ENCODE measurements around the gene PLCB2.

The PLCB2 gene

DNA sequence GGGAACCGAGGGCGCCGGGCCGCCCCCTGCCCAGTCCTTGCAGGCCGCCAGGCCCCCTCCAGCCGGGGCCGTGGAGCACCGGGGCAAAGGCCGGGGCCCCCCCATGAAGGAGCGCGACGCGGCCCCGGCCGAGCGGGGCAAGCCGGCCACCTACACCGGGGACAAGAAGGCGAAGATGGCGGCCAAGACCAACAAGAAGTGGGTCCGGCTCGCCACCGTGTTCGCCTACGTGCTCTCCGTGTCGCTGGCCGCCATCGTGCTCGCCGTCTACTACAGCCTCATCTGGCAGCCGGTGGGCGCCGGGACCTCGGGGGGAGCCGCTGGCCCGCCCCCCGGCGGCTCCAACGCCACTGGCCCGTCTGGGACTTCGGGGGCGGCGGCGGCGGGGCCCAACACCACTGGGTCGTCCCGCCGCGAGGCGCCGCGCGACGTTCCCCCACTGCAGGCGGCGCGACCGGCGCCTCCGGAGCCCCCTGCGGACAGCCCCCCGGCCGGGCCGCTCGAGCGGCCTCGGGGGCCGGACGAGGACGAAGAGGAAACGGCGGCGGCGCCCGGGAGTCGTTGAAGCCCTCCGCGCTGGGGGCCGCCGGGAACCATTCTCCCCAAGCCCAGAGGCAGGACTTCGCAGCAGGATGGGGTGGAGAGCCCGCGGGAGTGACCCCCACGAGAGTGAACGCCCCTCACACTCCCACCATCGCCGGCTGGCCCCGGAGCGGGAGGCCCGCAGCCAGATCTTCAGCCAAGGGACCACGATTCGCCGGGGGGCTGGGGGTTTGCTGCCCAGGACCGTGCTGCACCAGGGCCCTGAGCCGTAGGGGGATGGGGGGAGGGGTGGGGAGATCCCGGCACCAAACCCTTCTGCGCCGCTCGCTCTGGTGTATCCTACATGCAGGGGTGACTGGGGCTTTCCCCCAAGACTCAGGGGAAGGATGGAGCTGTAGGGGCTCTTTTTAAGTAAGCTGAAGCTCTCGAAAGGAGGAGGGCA, 16.5 kb upstream of the PLCB2 start:
- DNase-seq: no peak

GRCh38 chr15:40323239-40323952, 15.7 kb upstream of the PLCB2 start, which contains the start of gene INAFM2:
Gene INAFM2 (plus strand): TSS chr15:40323692. CDS start chr15:40324056, 364 bp downstream.
- DNase-seq: peak; percentile 88

GRCh38 chr15:40322531-40323238, 14.9 kb upstream of the PLCB2 start:
- no peak for DNase-seq

DNA sequence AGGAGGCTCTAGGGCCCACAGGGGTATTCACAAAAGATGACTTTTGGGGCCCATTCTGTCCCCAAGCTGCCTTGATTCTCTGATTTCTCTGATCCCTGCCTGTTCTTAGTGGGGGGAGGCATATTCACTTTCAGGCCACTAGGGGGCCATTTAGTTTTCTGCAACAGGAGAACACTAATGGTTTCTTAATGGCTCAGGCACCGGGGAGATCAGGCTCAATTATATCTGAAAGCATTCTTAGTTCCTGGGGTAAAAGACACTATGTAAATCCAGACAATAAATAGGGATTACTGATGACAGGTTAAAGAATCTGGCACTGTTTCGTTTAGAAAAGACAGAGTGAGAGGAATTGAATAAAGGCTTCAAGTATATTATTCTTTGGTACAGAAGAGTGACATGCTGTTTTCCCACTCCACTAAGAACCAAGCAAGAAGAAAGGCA, 13.2 kb upstream of the PLCB2 start:
- DNase-seq: peak; percentile 72

DNA sequence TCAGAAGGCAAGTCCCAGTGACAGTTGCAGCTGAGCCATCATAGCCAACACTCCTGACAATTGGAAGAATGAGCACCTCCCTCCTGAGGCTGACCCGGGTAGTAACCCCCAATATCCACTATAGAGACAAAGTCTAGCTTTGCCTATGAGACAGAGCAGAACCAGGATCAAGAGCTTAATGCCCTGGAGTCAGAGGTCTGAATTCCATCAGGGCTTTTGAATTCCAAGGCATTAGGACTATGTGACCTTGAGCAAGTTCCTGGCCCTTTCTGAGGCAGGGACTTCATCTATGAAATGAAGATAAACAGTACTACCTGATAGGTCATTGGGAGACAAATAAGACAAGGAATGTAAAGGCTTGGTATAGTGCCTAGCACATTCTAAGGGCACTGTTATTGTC, 12.7 kb upstream of the PLCB2 start:
- DNase-seq: no peak

GRCh38 chr15:40317580-40317979, 9.8 kb upstream of the PLCB2 start:
- DNase-seq: no peak

DNA sequence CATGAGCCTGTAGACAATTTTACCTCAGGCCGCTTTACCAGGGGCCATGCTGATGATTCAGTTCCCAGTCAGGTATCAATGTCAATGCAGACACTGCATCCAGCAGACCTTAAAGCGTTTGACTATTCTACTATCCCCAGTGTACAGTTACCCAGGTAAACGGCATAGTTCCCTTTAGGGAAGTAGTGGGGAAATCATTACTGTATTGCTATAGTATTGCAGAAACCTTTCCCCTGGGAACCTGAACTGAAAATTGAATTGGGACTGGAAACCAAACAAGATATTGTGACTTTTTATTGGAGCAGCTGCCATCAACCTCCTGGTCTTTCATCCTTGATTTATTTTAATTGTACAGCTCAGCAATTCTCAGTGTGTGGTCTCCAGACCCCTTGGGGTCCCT, 9.2 kb upstream of the PLCB2 start:
- no peak for DNase-seq

GRCh38 chr15:40314723-40315276, 7.1 kb upstream of the PLCB2 start:
- DNase-seq: no peak

GRCh38 chr15:40313531-40314398, 6.0 kb upstream of the PLCB2 start:
- DNase-seq: peak; percentile 4

DNA sequence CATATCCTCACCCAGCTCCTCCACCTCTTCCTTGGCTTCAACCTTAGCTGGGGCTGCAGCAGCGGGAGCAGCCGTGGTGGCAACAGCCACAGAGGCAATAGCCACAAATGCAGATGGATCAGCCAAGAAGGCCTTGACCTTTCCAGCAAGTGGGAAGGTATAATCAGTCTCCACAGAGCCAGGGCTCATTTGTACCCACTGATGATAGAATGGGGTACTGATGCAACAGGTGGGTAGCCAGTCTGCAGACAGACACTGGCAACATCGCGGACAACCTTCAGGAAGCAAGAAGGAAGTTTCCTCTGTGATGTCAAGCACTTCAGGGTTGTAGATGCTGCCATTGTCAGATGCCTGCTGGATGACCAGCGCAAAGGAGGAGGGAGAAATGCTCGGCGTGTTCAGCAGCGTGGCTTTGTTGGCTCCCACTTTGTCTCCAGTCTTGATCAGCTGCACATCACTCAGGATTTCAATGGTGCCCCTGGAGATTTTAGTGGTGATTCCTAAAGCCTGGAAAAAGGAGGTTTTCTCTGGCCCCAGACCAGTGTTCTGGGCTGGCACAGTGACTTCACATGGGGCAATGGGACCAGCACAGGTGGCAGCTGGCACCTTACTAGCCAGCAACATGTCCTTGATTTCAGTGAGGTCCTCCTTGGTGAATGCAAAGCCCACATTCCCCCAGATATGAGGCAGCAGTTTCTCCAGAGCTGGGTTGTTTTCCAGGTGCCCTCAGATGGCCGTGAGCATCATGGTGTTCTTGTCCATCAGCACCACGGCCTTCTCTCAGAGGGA, 4.8 kb upstream of the PLCB2 start:
- no peak for DNase-seq

- DNase-seq: no peak
Measured at GRCh38 chr15:40310993-40311392, 3.3 kb upstream of the PLCB2 start.

DNA sequence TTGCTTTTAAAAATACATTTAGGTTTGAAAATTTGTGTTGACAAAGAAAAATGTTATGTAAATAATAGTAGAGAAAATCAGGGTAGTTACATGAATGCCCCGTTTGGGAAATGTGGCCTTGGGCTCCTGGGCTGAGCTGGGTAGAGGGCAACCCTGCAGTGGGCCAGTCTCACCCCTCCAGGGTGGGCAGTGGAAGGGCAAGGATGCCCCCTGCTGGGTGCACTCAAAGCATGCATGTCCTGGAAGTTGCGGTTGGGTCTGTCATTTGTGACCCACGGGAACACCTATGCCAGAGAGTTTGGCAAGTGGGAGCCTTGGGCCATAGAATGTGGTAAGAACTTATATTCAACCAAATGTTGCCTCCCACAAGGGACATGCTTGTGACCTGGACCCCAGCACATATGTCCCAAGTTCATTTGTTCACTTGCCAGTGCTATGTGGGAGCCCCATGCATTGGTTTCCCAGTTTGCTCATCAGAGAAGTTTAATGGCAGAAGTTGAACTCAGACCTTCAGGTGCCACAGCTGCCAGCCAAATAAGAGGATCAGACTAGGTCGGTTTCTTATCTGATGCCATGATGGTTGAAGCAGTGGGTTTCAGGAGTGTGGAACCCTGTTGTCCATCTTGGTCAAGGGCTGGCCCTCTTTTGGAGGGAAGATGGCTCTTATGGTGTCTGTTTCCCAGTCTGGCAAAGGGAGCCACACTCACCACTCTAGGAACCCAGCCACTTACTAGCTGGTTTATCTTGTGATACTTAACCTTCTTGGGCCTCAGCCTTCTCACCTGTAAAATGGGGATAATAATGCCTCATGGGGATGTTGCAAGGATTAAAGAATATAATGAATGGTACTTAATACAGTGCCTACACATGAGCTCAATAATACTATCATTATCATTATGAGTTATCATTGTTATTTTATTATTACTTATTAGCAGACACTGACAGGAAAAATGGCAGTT, 2.5 kb upstream of the PLCB2 start:
- DNase-seq: no peak

DNA sequence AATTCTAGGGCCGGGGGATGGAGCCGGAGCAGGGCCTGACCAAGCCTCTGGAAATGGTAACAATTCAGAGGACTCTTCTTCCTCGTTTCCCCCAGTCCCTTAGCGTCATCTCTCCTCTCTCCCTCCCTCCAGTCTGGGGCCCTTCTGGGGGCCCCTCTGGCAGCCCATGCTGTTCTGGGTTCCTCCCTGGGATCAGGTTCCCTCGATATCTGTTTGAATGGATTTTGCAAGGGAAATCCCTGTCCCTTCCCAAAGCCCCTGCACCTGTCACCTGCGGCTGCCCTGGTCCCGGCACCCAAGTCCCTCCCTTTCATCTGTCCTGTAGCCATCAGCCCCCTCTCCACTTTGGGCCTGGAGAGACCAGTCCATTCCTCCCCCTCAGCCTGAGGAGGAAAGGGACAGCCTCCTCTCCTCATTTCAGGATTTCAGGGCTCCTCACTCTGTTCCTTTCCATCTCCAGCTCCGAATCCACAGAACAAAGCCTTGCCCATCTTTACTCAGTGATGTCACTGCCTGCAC, 1.7 kb upstream of the PLCB2 start:
- peak; percentile 7 for DNase-seq

- DNase-seq: no peak
Measured at GRCh38 chr15:40306908-40307307, 827 bp downstream of the PLCB2 start.

DNA sequence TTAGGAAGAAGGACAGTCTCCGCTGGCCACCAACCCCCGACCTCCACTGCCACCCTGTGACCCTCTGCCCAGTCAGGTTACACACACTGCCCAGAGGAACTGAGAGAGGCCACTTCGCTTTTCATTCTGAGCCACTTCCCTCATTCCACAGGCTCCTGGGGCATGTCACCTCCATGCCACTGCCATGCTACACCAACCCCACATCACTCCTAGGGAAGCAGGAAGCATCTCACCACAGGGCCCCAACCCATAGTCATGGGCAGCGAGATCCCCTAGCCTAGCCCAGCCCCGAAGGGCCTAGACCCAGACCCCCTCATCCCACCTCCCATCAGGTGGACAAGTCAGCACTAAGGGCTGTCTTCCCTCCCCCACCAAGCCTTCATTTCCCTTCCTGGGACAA, 1.4 kb downstream of the PLCB2 start:
- no peak for DNase-seq

GRCh38 chr15:40305281-40305680, 2.5 kb downstream of the PLCB2 start:
- no peak for DNase-seq

DNA sequence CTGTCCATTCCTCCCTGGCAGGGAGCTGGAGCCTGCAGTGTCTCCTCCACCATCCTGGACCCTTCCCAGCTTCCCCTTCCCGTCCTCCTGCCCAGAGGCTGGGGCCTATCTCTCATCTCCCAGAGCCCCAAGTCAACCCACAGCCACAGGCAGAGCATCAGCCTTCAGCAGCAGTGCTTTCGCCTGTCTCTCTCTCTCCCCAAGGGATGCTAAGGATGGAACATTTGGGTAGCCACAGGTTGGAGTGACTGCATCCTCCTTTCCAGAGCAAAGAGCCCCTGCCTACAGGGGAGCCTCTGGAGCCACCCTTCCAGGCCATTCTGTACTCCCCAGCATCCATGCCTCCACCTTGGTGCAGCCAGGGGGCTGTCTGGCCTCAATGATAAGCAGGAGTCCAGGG, 4.2 kb downstream of the PLCB2 start:
- DNase-seq: no peak

DNA sequence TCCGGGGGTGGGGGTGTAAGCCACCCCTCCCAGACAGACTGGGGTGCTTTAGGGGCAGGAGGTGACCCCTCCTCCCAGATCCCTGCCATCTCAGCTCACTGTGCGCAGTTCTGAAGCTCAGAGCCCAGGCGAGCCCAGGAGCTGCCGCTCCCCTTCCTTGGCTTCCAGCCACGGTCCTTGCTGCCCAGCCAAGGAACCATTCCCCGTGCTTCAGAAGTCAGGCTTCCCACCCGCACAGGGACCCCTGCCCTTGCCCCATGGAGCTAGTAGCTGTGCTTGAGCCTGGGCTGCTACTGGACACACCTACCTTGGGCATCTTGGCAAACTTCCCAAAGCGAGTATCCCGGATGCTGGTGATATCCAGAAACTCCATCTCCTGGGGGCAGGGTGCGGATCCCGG, 4.8 kb downstream of the PLCB2 start:
- DNase-seq: no peak

DNA sequence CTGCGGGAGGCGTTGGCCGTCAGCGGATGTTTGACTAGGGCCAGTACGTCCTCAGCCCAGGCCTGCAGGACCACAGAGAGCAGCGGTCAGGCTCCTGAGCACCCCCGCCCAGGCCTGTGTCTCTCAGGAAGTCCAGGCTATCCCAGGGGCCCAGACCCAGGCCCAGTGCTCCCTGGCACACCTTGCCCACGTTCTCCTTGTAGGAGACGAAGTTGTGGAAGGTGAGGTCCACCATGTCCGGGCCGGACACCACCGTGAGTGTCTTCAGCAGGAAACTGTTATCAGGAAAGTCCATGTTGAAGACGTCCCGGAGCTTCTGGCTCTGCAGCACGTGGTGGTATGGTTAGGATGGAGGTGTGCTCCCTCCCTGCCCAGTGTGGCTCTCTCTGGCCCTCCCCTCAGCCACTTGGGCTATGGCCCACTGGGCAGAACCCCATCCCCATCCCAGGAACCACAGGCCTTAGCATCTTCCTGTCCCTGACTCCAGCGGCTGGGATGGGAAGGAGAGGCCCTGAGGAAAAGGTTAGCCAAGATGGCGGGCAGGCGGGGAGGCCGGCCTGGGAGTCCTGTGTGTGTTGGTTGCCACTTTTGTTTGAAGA, 5.3 kb downstream of the PLCB2 start:
- no peak for DNase-seq
